Gastroesophageal sphincter (tissue), 4 donors: ENCODE data around the gene RPS21. TPM values are rescaled to one million over a fixed set of nuclear protein-coding genes. Genes with fewer than 3 reads are reported as not detected.
A peak's percentile ranks its signal among the peaks of the same experiment; 100 is the strongest.

Experiments
- ATAC-seq: fragments of 150-250 bp; one replicate; pipeline ENCODE4 v1.9.1; 2016; ENCODE audit warnings: mild to moderate bottlenecking, moderate library complexity
- H3K27ac ChIP-seq, 4 donors: fragments of 200-600 bp; sonication (generic) in 3 of 4; 1 replicate in 3 of 4; 2 replicates in 1 of 4; pipeline ENCODE4 v1.5.1; 2016 to 2019
- H3K27me3 ChIP-seq: fragments of 200-600 bp; sonication (generic); one replicate; pipeline ENCODE4 v1.5.1; 2019
- H3K36me3 ChIP-seq, 2 donors: fragments of 200-600 bp; sonication (generic); one replicate each; pipeline ENCODE4 v1.5.1; 2019; ENCODE audit warnings: control low read depth in 1 of 2
- H3K4me1 ChIP-seq, 3 donors: fragments of 200-600 bp; sonication (generic); 1 replicate in 2 of 3; 2 replicates in 1 of 3; pipeline ENCODE4 v1.5.1; 2016 to 2019; ENCODE audit warnings: control low read depth in 2 of 3
- H3K4me3 ChIP-seq, 2 donors: fragments of 200-600 bp; sonication (generic); one replicate each; pipeline ENCODE4 v1.5.1; 2019; ENCODE audit warnings: mild to moderate bottlenecking in 1 of 2, moderate library complexity in 1 of 2
- H3K9me3 ChIP-seq, 3 donors: fragments of 200-600 bp; sonication (generic); one replicate each; pipeline ENCODE4 v1.5.1; 2017 to 2019; ENCODE audit warnings: control low read depth in 2 of 3
- CTCF ChIP-seq, 4 experiments: fragments of 200-600 bp in 2 of 4; fragments of 450-650 bp in 2 of 4; sonication (generic) in 1 of 4; IDR thresholded peaks; one replicate each; pipeline ENCODE4 v1.5.1; 2017 to 2019; ENCODE audit warnings: antibody characterized with exemption in 4 of 4, mild to moderate bottlenecking in 2 of 4, moderate library complexity in 2 of 4
- EP300 ChIP-seq: sonication (generic); formaldehyde crosslinking; IDR thresholded peaks from one replicate; pipeline ENCODE4 v1.6.1; 2017; ENCODE audit warnings: antibody characterized with exemption, mild to moderate bottlenecking
- POLR2A ChIP-seq, 2 donors: fragments of 450-650 bp; IDR thresholded peaks; one replicate each; pipeline ENCODE4 v1.6.1; 2017; ENCODE audit warnings: antibody characterized with exemption in 2 of 2, mild to moderate bottlenecking in 2 of 2, moderate library complexity in 1 of 2
- POLR2AphosphoS5 ChIP-seq: sonication (generic); formaldehyde crosslinking; IDR thresholded peaks from one replicate; pipeline ENCODE4 v1.6.1; 2017; ENCODE audit warnings: antibody characterized with exemption
- WGBS, 2 donors: methylation state at CpG; one replicate each; pipeline ENCODE4 v1.1.5; 2018; ENCODE audit warnings: low coverage in 1 of 2; 5-methylcytosine and 5-hydroxymethylcytosine counted together
- total RNA-seq, 4 donors: library from RNA; depleted of rRNA; stranded (reverse); fragments of >200 nt; gene quantifications; one replicate each; pipeline ENCODE4 v1.1.0, GENCODE V29; 2016

The RPS21 gene
- total RNA-seq, 4 donors from 2014 or later = 383 to 2,881 (median 2,372) TPM

GRCh38 chr20:62356589-62357186, 30.2 kb upstream of the RPS21 start:
- Histone ChIP-seq H3K27ac (peak overlapping the region; percentile 64 to 94 (median 90)), H3K9me3 (no peaks in the 10 kb centered on the region), H3K4me3 (peak overlapping the region in 1 of 2 donors; percentile 33), H3K36me3 (peaks cover 0 to 12% of the 10 kb centered on the region in 2 donors), H3K27me3 (no peaks in the 10 kb centered on the region), H3K4me1 (peaks cover 7 to 98% (median 83%) of the 10 kb centered on the region in 3 donors)
- no peak for ATAC-seq
- TF ChIP-seq POLR2AphosphoS5 (no peak), POLR2A (IDR thresholded peaks at IDR 0.05) (no peak), CTCF (IDR thresholded peaks at IDR 0.05) (no peak), EP300 (no peak)
- 20 to 50% methylated on average over 1 to 2 of the region's 17 CpGs for WGBS, 2 donors

- peaks cover 7 to 98% (median 88%) of the 10 kb centered on the region in 3 donors for H3K4me1 ChIP-seq
Observed at GRCh38 chr20:62357187-62357667, 29.7 kb upstream of the RPS21 start.

GRCh38 chr20:62357681-62358080, 29.2 kb upstream of the RPS21 start:
- H3K36me3 ChIP-seq = peaks cover 0 to 4% of the 10 kb centered on the region in 2 donors
- peak overlapping the region; percentile 64 to 94 (median 90) for H3K27ac ChIP-seq
- no peak for ATAC-seq
- WGBS, 2 donors = 8% methylated on average over 2 of the region's 7 CpGs; no CpG with 5 or more reads in 1 of the 2 donors
- peaks cover 7 to 98% (median 92%) of the 10 kb centered on the region in 3 donors for H3K4me1 ChIP-seq
- peak overlapping the region in 1 of 2 donors; percentile 33 for H3K4me3 ChIP-seq
- no peak for TF ChIP-seq CTCF (IDR thresholded peaks at IDR 0.05)
- TF ChIP-seq EP300 = no peak
- TF ChIP-seq POLR2A (IDR thresholded peaks at IDR 0.05) = no peak
- TF ChIP-seq POLR2AphosphoS5 = no peak
- no peaks in the 10 kb centered on the region for H3K9me3 ChIP-seq
- H3K27me3 ChIP-seq = no peaks in the 10 kb centered on the region

More at GRCh38 chr20:62357187-62357667, 29.7 kb upstream of the RPS21 start:
- Histone ChIP-seq H3K27me3 (no peaks in the 10 kb centered on the region), H3K36me3 (peaks cover 0 to 8% of the 10 kb centered on the region in 2 donors), H3K27ac (peak overlapping the region; percentile 64 to 94 (median 90)), H3K9me3 (no peaks in the 10 kb centered on the region), H3K4me3 (peak overlapping the region in 1 of 2 donors; percentile 33)
- peak; percentile 34 for ATAC-seq
- 20% methylated on average over 1 of the region's 25 CpGs; no CpG with 5 or more reads in 1 of the 2 donors for WGBS, 2 donors
- TF ChIP-seq EP300 (no peak), POLR2AphosphoS5 (peak; percentile 73), CTCF (IDR thresholded peaks at IDR 0.05) (no peak), POLR2A (IDR thresholded peaks at IDR 0.05) (no peak)

- WGBS, 2 donors = 45 to 48% methylated on average over 3 to 5 of the region's 24 CpGs
- Histone ChIP-seq H3K27me3 (no peaks in the 10 kb centered on the region), H3K4me3 (peak overlapping the region in 1 of 2 donors; percentile 33), H3K36me3 (peaks cover 0 to 4% of the 10 kb centered on the region in 2 donors), H3K9me3 (no peaks in the 10 kb centered on the region), H3K27ac (peak overlapping the region; percentile 64 to 94 (median 90)), H3K4me1 (peaks cover 7 to 98% (median 93%) of the 10 kb centered on the region in 3 donors)
- peak; percentile 21 for ATAC-seq
- TF ChIP-seq EP300 (no peak), CTCF (IDR thresholded peaks at IDR 0.05) (no peak), POLR2A (IDR thresholded peaks at IDR 0.05) (no peak), POLR2AphosphoS5 (peak; percentile 47)
Observed at GRCh38 chr20:62358171-62359042, 28.5 kb upstream of the RPS21 start.
